GOT3 (cell line): ENCODE measurements around the gene LZIC.

Experiments
- DNase-seq: peaks from one replicate; lab custom pipeline; 2025; ENCODE audit warnings: mixed read lengths; lab: John Stamatoyannopoulos, UW

LZIC gene

DNA sequence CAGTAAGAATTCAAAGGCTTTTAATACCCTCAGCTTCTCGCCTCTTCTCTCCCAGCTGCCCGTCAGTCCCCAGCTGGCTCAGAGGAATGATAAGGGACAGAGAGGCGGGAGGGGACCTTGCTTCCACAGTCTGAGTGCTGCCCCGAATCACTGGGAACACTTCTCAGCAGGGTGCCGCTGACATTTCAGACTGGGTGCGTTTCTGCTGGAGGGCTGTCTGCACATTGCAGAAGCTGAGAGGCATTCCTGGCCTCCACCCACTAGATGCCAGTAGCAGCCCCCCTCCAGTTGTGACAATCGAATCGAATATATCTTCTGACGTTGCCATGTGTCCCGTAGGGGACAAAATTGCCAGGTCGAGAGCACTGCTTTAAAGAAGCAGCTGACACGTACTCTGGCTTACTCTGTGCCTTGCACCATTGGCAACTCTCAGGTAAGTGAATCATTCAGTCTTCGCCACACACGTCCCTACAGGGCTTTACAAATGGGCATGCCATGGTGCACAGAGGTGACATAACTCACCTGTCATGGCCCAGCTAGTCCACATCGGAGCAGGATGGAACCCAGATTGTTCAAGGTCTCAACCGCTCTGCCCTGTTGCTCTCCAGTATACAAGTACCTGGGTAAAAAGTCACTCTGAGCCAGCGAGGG, 57.0 kb downstream of the LZIC start:
- DNase-seq, result no peak

DNA sequence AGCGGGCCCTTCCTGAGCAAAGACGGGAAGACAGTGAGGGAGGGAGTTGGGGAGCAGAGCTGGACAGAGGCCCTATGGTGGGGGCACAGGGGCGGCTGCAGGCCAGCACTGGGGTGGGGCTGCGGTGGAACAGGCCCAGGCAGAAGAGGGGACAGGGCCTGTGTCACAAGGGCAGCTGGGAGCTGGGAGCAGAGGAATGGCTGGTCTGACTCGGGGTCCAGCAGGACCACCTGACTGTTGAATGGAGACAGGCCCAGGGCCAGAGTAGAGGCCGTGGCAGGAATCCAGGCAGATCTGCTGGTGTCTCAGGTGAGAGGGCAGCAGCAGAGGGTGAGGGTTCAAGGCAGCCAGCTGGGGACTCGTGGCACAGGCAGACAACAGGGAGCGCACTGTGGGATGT, 58.4 kb downstream of the LZIC start:
- DNase-seq, result no peak

DNA sequence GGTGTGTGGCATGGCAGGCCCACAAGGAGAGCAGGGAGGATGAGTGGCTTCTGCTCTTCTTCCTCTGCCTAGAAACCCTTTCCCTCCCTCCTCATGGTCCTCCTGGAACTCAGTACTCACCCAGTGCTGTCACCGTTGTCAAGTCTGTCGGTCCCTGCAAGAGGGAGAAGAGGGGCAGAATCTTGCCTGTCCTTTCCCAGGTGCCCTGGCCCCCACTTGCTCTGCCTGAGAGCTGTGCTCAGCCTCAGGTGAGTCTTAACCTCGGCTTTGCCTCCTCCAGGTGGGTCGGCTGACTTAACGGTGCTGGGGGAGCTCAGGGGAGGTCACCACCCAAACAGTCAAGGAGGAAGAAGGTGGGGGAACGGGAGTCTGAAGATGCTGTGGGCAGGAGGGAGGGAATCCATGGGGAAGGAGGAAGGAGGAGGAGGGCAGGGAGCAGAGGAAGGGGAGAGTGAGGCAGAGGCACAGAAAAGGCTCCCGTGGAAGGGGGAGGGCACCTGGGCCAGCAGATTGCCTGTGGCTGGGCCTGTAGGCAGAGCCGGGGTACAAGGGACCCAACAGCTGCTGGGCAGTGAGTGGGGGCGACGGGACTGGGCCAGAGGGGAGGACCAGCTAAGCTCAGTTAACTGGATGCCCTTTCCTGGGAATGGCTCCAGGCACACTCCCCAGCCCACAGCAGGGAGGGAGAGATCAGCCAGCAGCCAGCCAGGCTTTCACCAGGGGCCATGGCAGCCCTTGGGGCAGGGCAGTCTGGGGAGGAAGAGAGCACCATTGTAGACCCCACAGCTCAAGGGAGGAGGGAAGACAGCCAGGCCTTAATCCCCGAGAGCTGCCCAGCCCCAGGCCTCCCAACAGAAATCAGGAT, 59.4 kb downstream of the LZIC start:
- no peak for DNase-seq

DNA sequence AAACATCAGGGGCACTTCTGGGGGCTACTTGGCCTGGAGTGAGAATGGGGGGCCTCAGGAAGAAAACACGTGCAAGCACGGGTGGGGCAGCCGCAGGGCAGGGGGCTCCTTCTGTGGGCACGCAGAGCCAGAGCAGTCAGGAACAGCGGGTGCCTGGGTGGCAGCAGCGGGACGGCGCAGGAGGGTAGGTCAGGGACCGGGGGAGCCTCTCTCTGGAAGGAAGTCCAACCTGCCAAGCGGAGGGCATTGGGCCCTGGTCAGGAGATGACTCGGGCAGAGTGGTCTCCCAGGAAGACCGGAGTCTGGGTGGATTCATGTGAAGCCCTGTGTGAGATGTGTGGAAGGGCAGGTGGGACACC, 60.3 kb downstream of the LZIC start:
- DNase-seq, result no peak

DNA sequence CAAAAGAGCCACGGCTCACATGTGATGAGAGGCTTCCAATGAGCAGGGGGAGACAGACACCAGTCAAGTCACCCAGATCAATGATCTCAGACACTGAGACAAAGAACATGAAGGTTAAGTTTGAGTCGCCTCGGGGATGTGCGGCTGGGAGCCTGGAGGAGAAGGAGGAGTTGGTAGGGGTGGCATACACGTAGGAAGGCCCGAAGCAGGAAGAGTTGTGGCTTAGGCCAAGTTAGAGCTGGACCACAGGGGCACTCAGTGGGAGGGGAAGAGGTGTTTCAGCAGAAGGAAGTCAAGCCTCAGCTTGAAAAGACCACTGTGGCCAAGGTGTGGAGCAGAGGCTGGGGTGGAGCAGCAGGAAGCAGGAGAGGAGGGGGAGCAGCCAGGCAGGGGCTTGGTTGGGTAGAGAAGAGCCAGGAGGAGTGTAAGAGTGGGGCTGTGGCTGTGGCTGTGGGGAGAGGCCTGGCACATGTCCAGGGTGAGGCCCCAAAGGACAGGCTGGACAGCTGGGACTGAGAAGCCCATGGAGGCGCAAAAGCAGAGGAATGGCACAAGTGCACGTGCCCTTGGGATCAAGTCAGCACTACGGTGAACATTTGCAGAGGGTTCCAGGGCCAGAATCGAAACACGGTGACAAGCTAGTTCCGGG, 60.8 kb downstream of the LZIC start:
- no peak for DNase-seq

DNA sequence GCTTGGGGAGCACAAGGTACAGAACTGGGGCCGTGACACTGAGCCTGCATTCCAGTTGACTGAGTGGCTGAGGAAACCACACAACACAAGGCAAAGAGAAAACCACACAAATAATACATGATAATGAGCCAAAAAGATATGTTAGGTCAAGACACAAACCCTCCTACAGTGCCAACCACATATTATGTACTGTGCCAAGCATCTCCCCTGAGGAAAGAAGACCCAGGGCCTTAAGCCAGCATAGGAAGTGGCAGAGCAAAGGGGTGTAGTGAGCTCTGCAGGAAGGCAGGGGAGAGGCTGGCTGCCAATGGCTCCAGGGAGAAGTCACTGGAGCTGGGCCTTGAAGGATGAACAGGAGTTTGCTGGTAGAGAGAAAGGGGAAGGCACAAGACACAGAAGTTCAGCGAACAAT, 61.3 kb downstream of the LZIC start:
- no peak for DNase-seq
